ENCODE results near the gene EEA1. TPM values are rescaled to one million over a fixed set of nuclear protein-coding genes. Genes with fewer than 3 reads are reported as not detected.

The EEA1 gene
- total RNA-seq: 10.9 TPM

GRCh38 chr12:92928962-92929915, at the start of gene EEA1:
TSS of gene EEA1 (minus strand) at chr12:92929295. CDS start at chr12:92929066, 229 bp downstream.
- peak; percentile 82 to 97 for DNase-seq (ENCODE audit: low spot score in 2 of 2)
- Histone ChIP-seq H3K9me3 (no peaks in the 10 kb centered on the region), H3K4me3 (peak within 1 kb of the TSS; percentile 69 to 100), H3K4me1 (peaks cover 5 to 13% of the 10 kb centered on the region in 2 donors), H3K27ac (peak within 1 kb of the TSS; percentile 98 to 99), H3K36me3 (no peaks in the 10 kb centered on the region), H3K27me3 (no peaks in the 10 kb centered on the region)
- intact Hi-C loops (cut with DNase I): loop anchor here (1.0 to 5.0 kb wide), 6 partner anchors 30 to 782 kb away; partner anchors contain the start of genes BTG1, NUDT4 and SOCS2
- TF ChIP-seq, protein P1, sequence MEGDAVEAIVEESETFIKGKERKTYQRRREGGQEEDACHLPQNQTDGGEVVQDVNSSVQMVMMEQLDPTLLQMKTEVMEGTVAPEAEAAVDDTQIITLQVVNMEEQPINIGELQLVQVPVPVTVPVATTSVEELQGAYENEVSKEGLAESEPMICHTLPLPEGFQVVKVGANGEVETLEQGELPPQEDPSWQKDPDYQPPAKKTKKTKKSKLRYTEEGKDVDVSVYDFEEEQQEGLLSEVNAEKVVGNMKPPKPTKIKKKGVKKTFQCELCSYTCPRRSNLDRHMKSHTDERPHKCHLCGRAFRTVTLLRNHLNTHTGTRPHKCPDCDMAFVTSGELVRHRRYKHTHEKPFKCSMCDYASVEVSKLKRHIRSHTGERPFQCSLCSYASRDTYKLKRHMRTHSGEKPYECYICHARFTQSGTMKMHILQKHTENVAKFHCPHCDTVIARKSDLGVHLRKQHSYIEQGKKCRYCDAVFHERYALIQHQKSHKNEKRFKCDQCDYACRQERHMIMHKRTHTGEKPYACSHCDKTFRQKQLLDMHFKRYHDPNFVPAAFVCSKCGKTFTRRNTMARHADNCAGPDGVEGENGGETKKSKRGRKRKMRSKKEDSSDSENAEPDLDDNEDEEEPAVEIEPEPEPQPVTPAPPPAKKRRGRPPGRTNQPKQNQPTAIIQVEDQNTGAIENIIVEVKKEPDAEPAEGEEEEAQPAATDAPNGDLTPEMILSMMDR (IDR thresholded peaks at IDR 0.05): peak; percentile 11 to 36 (median 30)

GRCh38 chr12:92978607-92979006, 49.5 kb upstream of the EEA1 start:
- TF ChIP-seq, protein P1 (IDR thresholded peaks at IDR 0.05): no peak
- intact Hi-C loops (cut with DNase I): no loop called here
- peaks cover 0 to 16% of the 10 kb centered on the region in 2 donors for H3K9me3 ChIP-seq
- H3K36me3 ChIP-seq: no peaks in the 10 kb centered on the region
- DNase-seq (ENCODE audit: low spot score in 2 of 2): no peak
- H3K27me3 ChIP-seq: no peaks in the 10 kb centered on the region
- no peaks in the 10 kb centered on the region for H3K4me1 ChIP-seq
- no peak overlapping the region for H3K4me3 ChIP-seq
- no peak overlapping the region for H3K27ac ChIP-seq

DNA sequence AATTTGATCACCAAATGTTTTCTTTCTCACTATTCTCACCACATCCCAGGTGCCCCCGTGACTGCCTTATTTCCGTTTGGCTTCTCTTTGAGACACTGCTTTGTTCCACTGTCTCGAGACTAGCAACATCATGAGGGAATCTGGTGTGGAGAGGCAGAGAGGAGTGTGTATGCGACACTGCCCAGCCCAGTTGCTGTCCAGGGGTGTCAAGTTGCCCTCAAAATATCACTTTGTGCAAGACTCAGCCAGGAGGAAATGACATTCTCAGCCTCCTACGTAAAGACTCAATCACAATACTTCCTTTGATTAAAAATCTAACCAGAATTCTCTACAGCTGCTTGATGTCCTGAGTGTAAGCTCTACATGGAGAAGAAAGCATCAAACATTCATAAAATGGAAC, 48.2 kb upstream of the EEA1 start:
- no peak overlapping the region for H3K27ac ChIP-seq
- no peak overlapping the region for H3K4me3 ChIP-seq
- intact Hi-C loops (cut with DNase I): no loop called here
- no peaks in the 10 kb centered on the region for H3K4me1 ChIP-seq
- TF ChIP-seq, protein P1 (IDR thresholded peaks at IDR 0.05): no peak
- H3K36me3 ChIP-seq: no peaks in the 10 kb centered on the region
- no peaks in the 10 kb centered on the region for H3K27me3 ChIP-seq
- H3K9me3 ChIP-seq: peaks cover 0 to 16% of the 10 kb centered on the region in 2 donors
- DNase-seq (ENCODE audit: low spot score in 2 of 2): no peak

- TF ChIP-seq, protein P1 (IDR thresholded peaks at IDR 0.05): no peak
- no peaks in the 10 kb centered on the region for H3K36me3 ChIP-seq
- H3K4me3 ChIP-seq: no peak overlapping the region
- H3K27me3 ChIP-seq: no peaks in the 10 kb centered on the region
- DNase-seq (ENCODE audit: low spot score in 2 of 2): no peak
- H3K27ac ChIP-seq: no peak overlapping the region
- no peaks in the 10 kb centered on the region for H3K9me3 ChIP-seq
- H3K4me1 ChIP-seq: peaks cover 0 to 7% of the 10 kb centered on the region in 2 donors
- intact Hi-C loops (cut with DNase I): no loop called here
Observed at GRCh38 chr12:92974759-92975158, 45.7 kb upstream of the EEA1 start.

DNA sequence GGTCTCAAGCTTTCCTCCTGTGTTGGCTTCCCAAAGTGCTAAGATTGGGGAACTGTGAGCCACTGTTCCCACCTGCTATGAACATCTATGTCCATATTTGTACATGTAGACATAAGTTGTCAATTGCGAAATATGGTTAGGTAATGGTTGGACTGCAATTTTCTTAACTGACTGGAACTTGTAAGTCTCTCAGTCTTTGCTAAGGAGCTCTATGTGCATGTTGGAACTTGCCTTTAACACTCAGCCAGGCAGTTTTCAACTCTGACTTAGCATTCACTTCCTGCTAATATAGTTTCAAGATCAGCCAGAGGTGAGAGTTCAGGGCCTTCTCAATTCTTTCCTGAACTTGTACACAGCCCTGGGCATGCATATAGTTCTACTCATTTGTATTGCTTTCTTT, 44.5 kb upstream of the EEA1 start:
- no peaks in the 10 kb centered on the region for H3K36me3 ChIP-seq
- H3K9me3 ChIP-seq: no peaks in the 10 kb centered on the region
- H3K27ac ChIP-seq: no peak overlapping the region
- intact Hi-C loops (cut with DNase I): no loop called here
- H3K27me3 ChIP-seq: no peaks in the 10 kb centered on the region
- no peak for DNase-seq (ENCODE audit: low spot score in 2 of 2)
- TF ChIP-seq, protein P1 (IDR thresholded peaks at IDR 0.05): no peak
- H3K4me3 ChIP-seq: no peak overlapping the region
- H3K4me1 ChIP-seq: peaks cover 0 to 7% of the 10 kb centered on the region in 2 donors
